GM21786 (cell line): ENCODE results near the gene PDXP.
A peak's percentile ranks its signal among the peaks of the same experiment; 100 is the strongest.
"Not testable (repeated sequence)": the region's sequence is repeated elsewhere in the genome, so short reads cannot be mapped to it uniquely, and the experiment has no call there.

Experiments used
- ATAC-seq: cut with Tn5 transposase; IDR thresholded peaks from one replicate; pipeline ENCODE4 v1.9.1; 2021; ENCODE audit not compliant: unreplicated experiment

The PDXP gene

GRCh38 chr22:37672920-37673455 lies 14.5 kb downstream of the PDXP start:
- ATAC-seq = no peak

GRCh38 chr22:37674248-37674647 lies 15.7 kb downstream of the PDXP start:
- no peak for ATAC-seq

GRCh38 chr22:37674951-37675929 lies 16.7 kb downstream of the PDXP start, which contains the start of gene LGALS1:
LGALS1 (plus strand) TSS chr22:37675636; CDS start chr22:37675703, 67 bp downstream.
- peak; percentile 42 for ATAC-seq

- ATAC-seq = peak; percentile 2
These were observed 17.6 kb downstream of the PDXP start for GRCh38 chr22:37675930-37676735.

- ATAC-seq = peak; percentile 32
These were observed 18.4 kb downstream of the PDXP start for GRCh38 chr22:37676736-37677492.

- ATAC-seq = no peak
These were observed 19.0 kb downstream of the PDXP start for GRCh38 chr22:37677493-37677974.

GRCh38 chr22:37678372-37678771 lies 19.8 kb downstream of the PDXP start:
- ATAC-seq = no peak

GRCh38 chr22:37679670-37680069 lies 21.1 kb downstream of the PDXP start:
- no peak for ATAC-seq

- ATAC-seq = no peak
These were observed 21.8 kb downstream of the PDXP start for GRCh38 chr22:37680191-37680851.

- ATAC-seq = no peak
These were observed 22.5 kb downstream of the PDXP start for GRCh38 chr22:37681001-37681424.

GRCh38 chr22:37681556-37682049 lies 23.1 kb downstream of the PDXP start:
- ATAC-seq = no peak

GRCh38 chr22:37684803-37685615 lies 26.5 kb downstream of the PDXP start:
- no peak for ATAC-seq

GRCh38 chr22:37686002-37686982 lies 27.8 kb downstream of the PDXP start, which contains the start of gene NOL12:
NOL12 (plus strand) TSS chr22:37686343; CDS start chr22:37686393, 50 bp downstream.
- ATAC-seq = peak; percentile 67

GRCh38 chr22:37690407-37690806 lies 31.9 kb downstream of the PDXP start:
- no peak for ATAC-seq

GRCh38 chr22:37690901-37691504 lies 32.5 kb downstream of the PDXP start:
- ATAC-seq = no peak

GRCh38 chr22:37692627-37693285 lies 34.2 kb downstream of the PDXP start:
- no peak for ATAC-seq

- ATAC-seq = not testable (repeated sequence)
These were observed 35.6 kb downstream of the PDXP start for GRCh38 chr22:37694131-37694530.
